GM19193 (cell line): ENCODE data around the gene HDLBP.

Source experiments
- POLR2A ChIP-seq: IDR thresholded peaks from 4 replicates; pipeline ENCODE4 v1.6.1; 2011; ENCODE audit not compliant: insufficient read depth, insufficient read length; ENCODE audit errors: extremely low read depth

The HDLBP gene

DNA sequence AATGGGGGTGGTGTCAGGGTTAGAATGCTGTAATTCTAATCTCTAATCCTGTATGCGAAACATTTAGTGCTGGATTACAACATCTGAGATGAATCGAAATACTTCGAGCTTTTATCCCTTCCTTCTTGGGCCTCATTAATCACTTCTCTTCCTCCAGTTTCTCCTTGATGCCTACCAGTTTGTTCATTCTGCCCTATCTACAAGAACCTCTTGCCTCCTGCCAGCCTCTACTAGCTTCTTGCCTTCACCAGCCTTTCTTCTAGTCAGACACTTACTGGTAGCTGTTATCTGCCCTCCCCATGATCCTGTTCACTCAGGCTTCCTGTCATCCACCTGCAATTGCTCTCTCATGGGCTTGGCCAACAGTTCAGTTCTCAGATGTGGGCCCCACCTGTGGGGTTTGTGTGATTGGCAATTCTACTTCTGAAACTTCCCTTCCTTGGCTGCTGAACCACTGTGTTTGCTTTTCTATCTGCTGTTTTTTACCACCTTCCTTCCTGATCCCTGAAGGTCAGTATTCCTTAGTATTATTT lies 25.2 kb upstream of the HDLBP start:
- TF ChIP-seq POLR2A: no peak

DNA sequence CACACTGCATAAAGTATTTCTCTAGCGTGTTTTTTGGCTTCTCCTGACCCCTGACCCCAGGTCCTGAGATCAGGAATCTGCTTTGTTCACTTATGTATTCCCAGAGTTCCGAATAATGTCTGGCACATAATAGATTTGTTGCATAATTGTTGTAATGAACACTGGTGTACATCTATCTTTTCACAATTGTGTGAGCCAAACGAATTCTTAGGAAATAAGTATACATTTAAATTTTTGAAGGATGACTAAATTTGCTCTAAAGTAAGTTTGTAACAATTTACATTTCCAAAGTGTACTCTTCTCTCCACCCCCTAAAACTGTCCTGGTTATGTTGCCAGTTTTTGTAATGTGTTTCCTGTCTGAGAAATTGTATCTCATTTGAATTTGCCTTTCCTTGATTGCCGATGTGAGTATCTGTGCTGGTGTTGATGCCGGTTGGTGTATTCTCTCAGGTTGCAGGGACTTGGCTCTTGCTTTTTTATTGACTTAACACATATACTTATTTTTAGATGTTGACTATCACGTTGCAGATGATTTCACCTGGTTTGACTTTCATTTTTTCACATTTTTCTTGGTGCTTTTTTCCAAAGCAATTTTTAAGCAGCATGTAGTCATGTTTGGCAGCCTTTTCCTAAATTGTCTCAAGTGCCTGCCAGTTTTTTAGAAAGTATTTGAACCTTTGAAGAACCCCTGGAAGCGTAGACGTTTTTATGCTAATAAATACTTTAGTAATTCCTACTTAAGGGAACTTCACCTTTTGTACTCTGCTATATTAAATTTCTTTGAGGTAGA lies 24.6 kb upstream of the HDLBP start:
- TF ChIP-seq POLR2A: no peak

DNA sequence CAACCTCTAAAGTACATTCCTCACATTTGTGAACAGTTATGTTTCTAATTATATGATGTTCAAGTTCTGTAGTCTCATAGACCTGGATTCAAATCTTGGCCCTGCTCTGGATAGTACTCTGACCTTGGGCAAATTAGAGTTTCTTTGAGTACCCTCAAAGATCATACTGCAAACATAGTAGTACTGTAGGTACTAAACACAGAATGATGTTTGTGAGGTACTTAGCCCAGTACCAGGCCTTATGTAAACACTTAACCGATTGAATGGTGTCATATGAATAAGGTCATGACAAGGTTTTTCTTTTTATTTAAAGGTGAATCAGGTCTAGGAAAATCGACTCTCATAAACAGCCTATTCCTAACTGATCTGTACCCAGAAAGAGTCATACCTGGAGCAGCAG lies 19.3 kb upstream of the HDLBP start:
- no peak for TF ChIP-seq POLR2A

DNA sequence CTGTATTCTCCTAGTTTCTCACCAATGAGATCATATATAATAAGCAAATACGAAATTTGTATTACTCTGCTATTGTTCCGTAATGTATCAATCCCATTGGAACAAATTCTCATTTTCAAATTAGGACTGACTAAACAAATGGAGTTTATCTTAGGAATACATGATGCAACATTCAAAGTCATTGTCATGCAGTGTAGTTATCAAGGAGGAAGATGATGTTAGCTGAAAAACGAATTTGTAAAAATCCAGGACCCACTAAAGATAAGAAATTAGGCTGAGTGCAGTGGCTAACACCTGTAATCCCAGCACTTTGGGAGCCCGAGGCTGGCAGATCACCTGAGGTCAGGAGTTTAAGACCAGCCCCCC lies 15.1 kb upstream of the HDLBP start:
- no peak for TF ChIP-seq POLR2A

DNA sequence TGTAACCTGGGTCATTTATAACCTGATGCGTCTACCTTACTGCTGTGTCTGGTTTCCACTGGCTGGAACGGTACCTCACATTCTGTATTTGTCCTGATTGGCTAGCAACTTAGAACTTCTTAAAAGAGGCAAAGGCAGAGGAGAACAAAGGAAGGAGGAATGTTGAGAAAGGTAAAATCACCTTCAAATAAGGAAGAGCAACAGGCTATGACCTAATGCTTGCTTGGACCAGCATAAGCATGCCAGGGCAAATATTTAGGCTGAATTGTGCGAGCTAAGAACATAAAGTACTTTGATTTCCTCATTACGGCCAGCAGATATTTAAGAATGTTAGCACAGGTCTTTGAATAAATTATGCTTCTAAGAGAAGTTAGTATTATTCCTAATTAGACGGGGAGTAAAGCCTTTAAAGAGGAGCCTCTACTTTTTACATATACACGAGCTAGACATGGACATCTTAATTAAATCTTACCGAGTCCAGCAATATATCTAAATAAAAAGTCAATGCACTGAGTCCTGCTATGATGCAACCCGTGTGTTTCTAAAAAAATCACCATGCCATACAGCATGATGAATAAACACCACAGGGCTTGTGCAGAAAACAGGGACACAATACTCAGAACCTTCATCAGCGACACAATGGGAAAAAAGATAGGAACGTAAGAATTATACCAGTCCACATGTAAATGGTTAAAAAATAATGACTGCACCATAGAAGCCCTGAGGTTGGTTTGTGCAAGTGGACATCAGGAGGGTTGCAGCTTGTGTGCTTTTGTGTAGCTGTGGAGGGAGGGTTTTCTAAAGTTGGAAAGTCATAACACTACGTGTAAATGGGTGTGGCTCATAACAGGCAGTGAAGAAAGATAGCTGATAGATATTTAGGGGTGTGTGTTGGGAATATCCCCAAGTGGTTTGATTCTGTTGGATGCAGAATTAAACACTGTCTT lies 14.5 kb upstream of the HDLBP start:
- TF ChIP-seq POLR2A: no peak

DNA sequence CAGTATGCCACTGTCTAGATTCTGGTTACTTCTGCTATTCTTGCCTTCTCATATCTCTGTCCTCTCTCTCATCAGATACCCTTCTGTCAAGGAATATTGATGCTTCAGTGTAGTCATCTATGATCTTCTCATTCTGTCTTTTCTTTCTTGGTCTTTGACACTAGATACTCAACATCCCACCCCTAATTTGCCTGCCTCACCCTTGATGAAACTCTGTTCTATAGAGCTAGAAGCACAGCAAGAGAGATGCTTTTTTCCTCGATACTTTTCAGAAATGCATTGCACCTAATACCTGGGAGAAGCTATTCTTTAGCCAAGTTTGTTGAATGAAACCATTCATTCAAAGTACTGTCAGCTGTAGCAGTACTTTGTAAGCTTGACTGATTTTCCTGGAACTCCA lies 9.8 kb upstream of the HDLBP start:
- no peak for TF ChIP-seq POLR2A

DNA sequence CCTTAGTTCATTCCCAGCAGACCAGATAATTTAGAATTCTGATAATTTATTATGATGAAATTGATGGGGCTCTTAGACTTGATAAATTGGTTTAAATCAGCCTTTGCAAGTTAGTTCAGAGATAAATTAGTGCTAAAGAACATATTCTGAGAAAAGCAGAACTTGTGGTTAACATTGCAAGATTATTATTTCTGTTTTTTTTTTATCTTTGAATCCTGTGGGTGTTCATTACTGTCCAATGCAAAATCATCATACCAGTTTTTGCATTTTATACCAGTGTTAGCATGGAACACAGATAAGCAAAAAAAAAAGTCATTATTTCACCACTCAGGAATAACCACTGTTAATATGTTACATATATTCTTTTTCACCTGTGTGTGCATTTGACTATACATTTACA lies 9.3 kb upstream of the HDLBP start:
- no peak for TF ChIP-seq POLR2A

DNA sequence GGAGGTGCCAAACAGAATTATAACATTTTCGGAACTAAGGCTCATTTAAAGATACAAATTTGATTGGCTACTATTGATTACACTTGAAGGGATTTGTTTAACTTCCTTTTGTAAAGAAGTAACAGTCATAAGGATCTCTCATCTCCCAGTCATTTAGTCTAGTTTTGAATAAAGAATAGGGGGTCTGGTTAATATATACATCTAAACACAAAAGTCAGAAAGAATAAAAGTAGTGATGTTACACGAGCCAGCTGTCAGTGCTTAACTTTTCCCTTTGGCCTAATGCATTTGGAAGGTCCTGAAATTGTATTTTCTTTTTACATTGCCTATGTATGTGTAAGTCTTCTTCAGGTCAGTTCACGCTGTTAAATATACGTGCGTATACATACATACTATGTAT lies 8.3 kb upstream of the HDLBP start:
- TF ChIP-seq POLR2A: no peak

DNA sequence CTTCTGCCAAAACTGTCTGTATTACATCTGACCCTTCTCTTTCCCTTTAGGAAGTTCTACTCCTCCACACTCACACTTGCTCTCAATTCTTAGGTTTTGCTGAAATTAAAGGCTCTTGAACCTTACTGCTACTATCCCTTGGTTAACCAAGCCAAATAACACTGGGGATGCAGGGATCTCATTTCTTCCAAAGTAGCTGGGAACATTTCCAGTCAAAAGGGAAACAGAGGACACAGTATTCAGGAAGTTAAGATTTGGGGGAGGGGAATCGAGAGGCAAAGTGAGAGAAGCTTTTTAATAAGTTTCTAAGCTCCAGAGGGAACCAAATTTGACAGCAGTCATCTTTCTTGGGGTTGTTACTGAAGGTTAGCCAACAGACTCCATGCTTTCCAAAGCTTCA lies 6.4 kb upstream of the HDLBP start:
- no peak for TF ChIP-seq POLR2A

DNA sequence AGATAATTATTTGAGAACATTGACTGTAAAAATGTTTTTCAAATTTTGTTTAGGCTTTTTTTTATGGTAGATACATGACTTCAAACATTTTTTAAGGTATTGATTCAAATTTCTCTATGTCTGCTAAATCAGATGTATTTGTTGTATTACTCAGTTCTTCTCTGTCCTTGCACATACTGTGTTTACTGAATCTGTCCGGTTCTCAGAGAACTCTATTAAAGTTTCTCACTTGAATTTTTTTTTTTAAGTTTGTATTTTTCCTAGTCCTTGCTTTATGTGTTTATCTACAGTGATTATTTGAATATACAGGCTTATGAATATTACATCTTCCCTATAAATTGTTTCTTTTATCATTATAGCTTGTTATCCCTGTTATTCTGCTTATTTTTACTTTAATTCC lies 5.6 kb upstream of the HDLBP start:
- TF ChIP-seq POLR2A: no peak

DNA sequence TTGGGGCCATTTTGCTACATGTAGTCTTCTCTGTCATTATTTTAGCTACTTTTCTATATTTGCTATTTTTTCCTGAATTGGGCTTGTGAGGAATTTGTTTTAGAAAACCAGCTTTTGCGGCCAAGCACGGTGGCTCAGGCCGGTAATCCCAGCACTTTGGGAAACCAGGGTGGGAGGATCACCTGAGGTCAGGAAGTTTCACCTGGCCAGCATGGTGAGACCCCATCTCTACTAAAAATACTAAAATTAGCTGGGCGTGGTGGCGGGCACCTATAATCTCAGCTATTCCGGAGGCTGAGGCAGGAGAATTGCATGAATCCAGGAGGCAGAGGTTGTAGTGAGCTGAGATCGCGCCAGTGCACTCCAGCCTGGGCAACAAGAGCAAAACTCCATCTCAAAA lies 4.9 kb upstream of the HDLBP start:
- no peak for TF ChIP-seq POLR2A

DNA sequence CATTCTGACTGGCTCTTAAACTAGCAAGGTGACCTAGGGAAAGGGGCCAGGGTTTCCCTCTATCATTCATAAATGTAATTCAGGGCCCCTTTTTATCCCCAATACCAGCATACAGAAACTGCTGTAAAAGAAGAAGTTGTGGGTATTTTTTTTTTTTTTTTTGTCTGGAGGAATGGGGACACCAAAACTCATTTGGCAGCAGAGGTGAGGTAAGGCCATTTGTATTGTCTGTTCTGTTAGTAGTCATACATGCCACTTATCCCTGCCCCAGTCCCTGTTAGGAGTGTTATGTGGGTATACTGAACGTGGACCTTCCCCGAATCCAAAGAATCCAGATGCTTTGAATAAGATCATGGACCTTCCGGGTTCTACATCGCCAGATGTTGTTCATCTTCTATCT lies 1.9 kb upstream of the HDLBP start:
- no peak for TF ChIP-seq POLR2A

DNA sequence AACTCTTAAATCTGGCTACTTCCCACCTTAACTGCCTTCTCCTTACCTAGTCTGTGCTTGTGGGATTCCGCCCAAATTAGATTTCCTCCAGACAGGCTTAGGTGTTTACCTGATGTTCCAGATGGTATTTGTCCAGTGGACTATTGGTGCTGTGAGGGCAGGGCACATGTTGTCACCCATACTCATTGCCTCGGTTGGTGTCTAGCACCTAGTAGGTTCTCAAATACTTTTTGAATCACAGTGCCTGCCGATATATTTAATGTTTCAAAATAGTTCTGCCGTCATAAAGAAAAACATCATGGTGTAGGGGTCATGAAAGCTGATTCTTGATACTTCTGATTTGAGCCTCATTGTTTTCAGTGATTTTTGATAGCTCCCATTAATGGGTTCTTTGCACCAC lies 1.4 kb upstream of the HDLBP start:
- no peak for TF ChIP-seq POLR2A

DNA sequence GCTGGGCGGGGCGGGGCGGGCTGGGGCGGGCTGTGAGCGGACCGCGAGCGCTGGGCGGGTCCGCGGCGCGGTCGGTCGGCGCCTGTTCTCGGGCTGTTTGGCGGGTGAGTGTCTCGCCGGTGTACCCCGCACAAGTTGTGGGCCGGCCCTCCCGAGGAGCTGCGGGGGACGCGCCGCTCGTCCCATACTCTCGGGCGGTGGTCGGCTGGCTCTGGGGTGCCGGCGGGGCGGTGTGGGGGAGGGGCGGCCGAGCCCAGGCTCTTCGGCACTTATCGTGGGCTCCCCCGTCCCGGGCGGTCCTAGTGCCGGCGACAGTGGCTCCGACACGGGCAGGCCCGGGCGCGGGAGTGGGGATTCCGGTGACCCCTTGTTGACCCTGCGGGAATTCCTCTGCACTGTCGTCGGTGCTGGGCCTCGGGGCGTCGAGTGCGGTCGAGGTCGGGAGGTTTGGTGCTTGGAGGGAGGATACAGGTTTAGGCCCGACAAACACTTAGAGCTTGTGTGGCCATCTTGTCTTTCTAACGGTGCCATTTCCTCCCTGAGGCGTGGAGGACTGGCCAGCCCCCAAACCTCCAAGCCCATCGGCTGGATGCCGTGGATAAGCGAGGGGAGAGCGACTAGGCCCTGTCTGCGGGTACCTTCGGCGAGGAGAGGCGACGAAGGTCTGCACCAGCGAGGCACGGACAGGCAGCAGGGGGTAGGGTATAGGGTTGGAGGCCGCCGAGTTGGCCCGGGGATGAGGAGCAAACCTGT lies 583 bp upstream of the HDLBP start, which contains the start of gene SEPTIN2:
Gene SEPTIN2 (plus strand): TSS at position 47 of the 753 bp plus-strand sequence. CDS start 8,308 bp downstream, outside the sequence.
- TF ChIP-seq POLR2A: peak; percentile 64

DNA sequence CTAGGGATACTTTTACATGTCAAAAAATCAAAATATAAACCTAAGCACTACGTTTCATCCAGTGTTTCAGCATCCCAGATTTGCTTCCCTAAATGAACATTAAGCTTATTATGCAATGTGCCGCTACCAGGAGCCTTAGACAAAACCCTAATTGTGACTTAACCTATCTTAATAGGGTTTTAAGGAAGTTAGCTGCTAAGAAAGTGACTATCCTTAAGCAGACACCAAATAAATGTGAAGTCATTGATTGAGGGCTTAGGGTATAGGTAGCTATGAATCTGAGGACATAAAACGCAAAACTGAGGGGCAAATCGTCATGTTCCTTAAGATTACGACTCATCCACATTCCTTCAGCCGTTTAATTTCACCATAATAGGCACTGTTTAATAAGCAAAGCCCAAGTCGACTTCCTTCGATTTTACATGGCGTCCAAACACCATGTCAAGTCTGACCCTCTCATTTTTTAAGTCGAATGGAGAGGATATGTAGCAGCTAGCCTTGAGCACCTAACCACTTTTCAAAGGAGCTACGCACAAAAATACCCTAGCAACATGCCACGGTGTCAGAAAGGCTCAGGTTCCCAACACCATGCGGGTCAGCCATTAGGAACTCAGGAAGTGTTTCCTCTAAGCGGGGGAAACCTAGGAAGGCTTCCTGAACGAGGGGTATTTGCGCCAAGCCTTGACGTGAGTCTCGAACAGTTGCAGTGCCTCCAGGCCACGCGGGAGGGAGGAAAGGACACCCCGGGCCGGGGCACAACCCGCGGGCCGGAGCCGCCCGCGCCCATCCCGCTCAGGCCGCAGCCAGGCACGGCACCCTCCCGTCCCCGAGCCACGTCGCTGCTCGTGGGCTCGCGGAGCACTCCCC lies 1.0 kb downstream of the HDLBP start:
- no peak for TF ChIP-seq POLR2A
